GM12875 (cell line): ENCODE measurements around the gene BTBD7.

Experiments used
- H3K4me3 ChIP-seq: one replicate; pipeline ENCODE4 v1.5.1; 2011; ENCODE audit warnings: low read depth, low read length, control low read depth
- CTCF ChIP-seq: IDR thresholded peaks from 2 replicates; pipeline ENCODE4 v1.5.1; 2011; ENCODE audit warnings: low read depth, mild to moderate bottlenecking, control low read depth, inconsistent platforms, low read length, moderate library complexity, borderline replicate concordance; ENCODE audit not compliant: insufficient read depth

Gene BTBD7

DNA sequence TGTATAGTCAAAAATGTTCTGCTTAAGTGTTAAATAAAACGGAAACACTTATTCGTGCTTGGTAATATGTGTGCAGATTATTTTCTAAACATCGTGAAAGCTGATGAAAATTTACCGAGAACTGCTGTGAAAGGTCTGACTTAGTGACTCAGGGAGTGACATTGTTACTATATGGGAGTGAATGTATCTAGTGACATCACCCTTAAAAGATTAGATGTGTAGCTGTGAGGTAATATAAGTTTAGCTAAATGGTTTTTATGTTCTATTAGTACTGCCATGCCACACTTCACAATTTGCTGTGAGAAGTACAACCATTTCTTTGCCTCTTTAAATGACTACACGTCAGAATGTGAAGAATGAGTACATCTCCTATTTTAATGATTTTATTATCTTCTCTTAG is 15.5 kb upstream of the BTBD7 start:
- H3K4me3 ChIP-seq: no peak overlapping the region
- TF ChIP-seq CTCF: no peak

- TF ChIP-seq CTCF: no peak
- H3K4me3 ChIP-seq: no peak overlapping the region
Observed at GRCh38 chr14:93347850-93348249, 15.0 kb upstream of the BTBD7 start.

DNA sequence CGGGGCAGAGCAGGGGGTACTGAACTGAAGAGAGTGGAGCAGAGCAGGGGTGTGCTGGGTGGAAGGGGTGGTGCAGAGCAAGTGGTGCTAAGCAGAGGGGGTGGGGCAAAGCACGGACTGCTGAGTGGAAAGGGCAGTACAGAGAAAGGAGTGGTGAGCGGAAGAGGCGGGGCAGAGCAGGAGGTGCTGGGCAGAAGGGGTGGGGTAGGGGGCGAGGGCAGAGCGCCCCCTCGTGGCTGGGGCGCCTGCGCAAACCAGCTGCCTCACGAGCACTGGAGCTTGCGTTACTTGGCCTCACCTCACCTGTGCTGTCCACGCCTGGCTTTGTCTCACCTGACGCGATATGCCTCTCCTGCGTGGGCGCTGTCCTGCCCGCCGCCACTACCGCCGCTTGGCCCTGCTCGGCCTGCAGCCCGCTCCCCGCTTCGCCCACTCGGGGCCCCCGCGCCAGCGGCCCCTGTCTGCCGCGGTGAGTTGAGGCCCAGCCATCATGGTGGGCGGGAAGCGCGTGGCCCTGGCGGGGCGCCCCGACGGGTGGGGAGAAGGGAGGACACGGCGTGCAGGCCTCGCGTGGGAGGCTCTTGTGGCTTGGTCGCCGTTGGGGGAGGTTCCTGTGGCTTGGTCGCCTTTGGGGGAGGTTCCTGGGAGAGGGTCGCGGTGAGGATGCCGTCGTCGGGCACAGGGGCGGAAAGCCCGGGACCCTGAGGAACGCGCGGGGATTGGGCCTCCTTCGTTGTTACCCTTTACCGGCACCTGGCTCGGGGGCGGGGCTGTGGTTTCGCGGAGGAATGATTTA is 14.3 kb upstream of the BTBD7 start, which contains the start of gene COX8C:
Gene COX8C (plus strand): TSS at position 257 of the 796 bp plus-strand sequence. CDS start 87 bp downstream, at position 344.
- no peak for TF ChIP-seq CTCF
- H3K4me3 ChIP-seq: no peak within 1 kb of the TSS

DNA sequence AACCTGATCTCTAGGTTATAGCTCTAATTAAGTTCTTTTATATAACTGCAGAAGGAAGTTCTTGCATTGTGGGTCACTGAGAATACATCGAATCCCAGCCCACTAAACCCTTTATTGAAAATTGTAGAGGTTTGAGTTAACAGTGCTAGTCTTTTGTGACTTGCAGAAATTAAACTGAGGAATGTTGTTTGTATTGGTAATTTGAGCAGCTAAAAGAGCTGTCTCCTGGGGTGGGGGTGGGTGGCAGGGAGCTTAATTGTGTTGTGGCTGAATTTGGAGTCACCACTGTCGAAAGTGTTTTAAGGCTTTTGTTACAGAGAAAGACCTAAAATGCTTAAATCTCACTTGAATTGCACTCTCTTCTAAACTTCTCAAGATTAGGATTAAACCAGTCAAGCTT is 11.0 kb upstream of the BTBD7 start:
- TF ChIP-seq CTCF: no peak
- H3K4me3 ChIP-seq: no peak overlapping the region

DNA sequence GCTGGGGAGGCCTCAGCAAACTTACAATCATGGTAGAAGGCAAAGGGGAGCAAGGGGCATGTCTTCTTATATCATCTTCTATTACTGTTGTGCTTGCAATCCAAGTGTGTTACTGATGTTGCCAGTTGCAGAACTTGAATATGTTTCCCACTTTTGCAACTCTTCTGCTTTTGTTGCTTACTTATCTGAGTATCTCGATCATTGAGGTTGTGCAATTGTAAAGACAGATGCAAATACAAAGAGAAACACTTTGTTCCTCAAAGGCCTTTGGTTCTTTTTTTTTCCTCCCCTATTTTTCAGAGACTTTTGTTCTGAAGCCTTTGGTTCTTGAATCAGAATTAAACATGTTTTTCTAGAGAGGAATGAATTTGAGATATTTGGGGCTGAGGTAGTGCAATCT is 10.4 kb upstream of the BTBD7 start:
- no peak overlapping the region for H3K4me3 ChIP-seq
- TF ChIP-seq CTCF: no peak

DNA sequence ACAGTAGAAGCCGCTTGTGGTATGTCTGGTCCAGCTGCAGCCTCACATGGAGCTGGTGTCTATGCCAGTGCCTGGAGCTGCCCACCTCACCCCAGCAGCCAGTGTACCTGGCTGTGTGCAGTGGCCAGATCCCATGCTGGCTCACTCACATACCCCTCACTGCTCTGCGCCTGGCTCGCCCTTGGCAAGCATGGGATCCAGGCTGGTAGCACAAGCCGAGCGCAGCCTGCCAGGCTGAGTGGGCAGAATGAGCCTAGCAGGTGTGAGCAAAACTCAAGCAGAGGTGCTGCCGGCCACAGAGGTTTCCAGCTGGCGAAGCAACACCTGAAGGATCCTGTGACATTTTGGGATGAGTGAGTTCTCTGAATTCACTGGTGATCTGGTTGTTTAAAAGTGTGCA is 5.0 kb upstream of the BTBD7 start:
- no peak overlapping the region for H3K4me3 ChIP-seq
- TF ChIP-seq CTCF: no peak

GRCh38 chr14:93337143-93337753 is 4.4 kb upstream of the BTBD7 start:
- H3K4me3 ChIP-seq: no peak overlapping the region
- TF ChIP-seq CTCF: no peak
